ENCODE results near the gene RARRES2.
"Not testable (repeated sequence)": the region's sequence is repeated elsewhere in the genome, so short reads cannot be mapped to it uniquely, and the experiment has no call there.

- not testable (repeated sequence) for TF ChIP-seq POLR2AphosphoS5, POLR2A, TAF1, SPI1 (IDR thresholded peaks at IDR 0.05; ENCODE audit: low read depth, low read length)
These were observed 24.4 kb downstream of the RARRES2 start for GRCh38 chr7:150316987-150317386.
